NCI-H2107 treated with DMSO at 0.1 percent for 48 hours (cell line): Measurements from ENCODE around the gene GATAD1.
A peak's percentile ranks its signal among the peaks of the same experiment; 100 is the strongest.
"Not testable (repeated sequence)": the region's sequence is repeated elsewhere in the genome, so short reads cannot be mapped to it uniquely, and the experiment has no call there.

Experiments used
- DNase-seq: peaks from one replicate; lab custom pipeline; 2025; ENCODE audit not compliant: unreplicated experiment; lab: John Stamatoyannopoulos, UW

GATAD1 gene

GRCh38 chr7:92436612-92437445 lies 10.5 kb upstream of the GATAD1 start:
- DNase-seq, result no peak

- no peak for DNase-seq
These were observed 9.3 kb upstream of the GATAD1 start for GRCh38 chr7:92437956-92438491.

GRCh38 chr7:92442720-92443119 lies 4.6 kb upstream of the GATAD1 start:
- not testable (repeated sequence) for DNase-seq

DNA sequence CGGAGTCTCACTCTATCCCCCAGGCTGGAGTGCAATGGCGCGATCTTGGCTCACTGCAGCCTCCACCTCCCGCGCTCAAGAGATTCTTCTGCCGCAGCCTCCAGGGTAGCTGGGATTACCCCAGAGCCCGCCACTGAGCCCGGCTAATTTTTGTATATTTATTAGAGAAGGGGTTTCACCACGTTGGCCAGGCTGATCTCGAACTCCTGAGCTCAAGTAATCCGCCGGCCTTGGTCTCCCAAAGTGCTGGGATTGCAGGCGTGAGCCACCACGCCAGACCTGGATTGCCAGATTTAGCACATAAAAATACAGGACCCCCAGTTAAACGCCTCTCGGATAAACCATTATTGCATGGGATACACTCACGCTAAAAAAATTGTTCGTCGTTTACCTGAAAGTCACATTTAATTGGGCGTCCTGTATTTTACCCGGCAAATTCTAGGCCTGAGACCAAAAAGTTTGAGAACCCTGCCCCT lies 375 bp upstream of the GATAD1 start:
- DNase-seq, result no peak

GRCh38 chr7:92448205-92448747 lies 994 bp downstream of the GATAD1 start:
- DNase-seq, result peak; percentile 88

DNA sequence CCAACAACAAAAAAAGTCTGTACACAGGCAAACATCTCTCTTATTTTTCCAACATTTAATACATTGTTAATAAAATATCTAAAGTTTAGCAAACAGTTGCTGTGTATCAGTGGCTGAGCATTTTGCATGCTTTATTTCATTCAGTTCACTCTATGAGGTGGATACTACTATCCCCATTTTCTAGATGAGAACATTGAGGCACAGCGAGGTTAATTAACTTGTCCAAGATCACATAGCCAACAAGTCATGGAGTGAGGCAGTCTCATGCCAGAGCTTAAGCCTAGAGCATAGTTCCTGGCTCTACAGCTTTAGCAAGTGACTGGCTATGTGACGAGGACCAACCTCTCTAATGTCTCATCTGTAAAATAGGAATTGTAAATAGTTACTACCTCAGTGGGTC lies 4.4 kb downstream of the GATAD1 start:
- DNase-seq, result no peak

- no peak for DNase-seq
These were observed 9.0 kb downstream of the GATAD1 start for GRCh38 chr7:92456236-92456635.

DNA sequence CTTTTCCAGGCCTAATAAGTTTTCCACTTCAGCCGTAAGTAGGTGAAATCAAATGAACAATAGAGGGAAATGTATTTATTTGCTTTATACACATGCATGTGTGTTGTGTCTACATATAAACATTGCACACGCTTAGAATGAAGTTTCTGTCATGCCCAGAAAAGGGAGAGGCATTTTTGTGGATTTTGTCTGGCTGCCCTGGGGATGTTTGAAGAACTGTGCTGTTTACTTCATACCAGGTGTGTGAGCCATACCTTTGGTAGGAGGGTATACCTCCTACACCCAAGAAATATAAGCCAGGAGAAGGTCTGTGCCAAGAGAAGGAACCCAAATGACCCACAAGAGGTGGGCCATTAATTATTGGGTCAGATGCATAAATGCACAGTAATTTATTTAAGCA lies 12.8 kb downstream of the GATAD1 start:
- no peak for DNase-seq

GRCh38 chr7:92460510-92460909 lies 13.2 kb downstream of the GATAD1 start:
- no peak for DNase-seq

GRCh38 chr7:92461027-92462003 lies 14.0 kb downstream of the GATAD1 start:
- peak; percentile 53 for DNase-seq

DNA sequence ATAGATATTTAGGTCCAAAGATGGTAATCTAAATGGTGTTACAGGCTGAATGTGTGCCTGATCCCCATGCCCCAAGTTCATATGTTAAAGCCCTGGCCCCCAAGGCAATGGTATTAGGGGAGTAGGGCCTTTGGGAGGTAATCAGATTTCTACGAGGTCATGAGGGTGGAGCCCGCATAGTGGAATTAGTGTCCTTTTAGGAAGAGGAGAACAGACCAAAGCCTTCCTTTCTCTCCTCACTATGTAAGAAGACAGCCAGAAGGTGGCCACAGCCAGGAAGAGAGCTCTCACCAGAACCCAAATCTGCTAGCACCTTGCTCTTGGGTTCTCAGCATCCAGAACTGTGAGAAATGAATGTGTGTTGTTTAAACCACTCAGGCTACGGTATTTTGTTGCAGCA lies 15.3 kb downstream of the GATAD1 start:
- DNase-seq, result no peak

- DNase-seq, result no peak
These were observed 17.2 kb downstream of the GATAD1 start for GRCh38 chr7:92464515-92464914.

DNA sequence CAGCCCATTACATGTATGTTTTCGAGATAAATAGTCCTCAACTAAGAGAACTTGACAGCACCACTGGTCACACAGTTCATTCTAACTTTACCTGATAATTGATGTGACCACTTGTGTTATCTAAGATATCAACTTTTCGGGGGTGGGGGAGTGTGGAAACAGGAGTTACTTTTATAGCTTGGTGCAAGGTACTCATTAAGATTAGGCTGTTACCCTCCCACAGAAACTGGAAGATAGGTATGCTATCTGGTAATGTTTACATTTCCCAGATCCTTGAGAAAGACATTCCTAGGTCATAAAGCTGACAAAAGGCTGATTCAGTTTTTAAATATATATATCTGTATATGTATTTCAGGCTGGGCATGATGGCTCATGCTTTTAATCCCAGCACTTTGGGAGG lies 19.4 kb downstream of the GATAD1 start:
- DNase-seq, result no peak

DNA sequence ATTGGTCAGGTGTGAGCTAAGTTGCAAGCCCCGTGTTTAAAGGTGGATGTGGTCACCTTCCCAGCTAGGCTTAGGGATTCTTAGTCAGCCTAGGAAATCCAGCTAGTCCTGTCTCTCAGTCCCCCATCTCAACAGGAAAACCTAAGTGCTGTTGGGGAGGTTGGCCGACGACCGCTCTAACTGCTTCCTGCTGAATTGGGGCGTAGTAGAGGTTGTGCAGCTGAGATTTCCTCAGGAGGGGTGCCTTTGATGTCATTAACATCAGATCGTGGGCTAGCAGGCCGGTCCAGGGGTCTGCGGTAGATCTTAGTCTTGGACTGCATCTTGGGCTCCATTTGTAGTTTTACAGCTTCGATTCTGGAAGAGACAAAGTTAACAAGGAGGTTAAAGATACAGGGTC lies 21.3 kb downstream of the GATAD1 start:
- not testable (repeated sequence) for DNase-seq

DNA sequence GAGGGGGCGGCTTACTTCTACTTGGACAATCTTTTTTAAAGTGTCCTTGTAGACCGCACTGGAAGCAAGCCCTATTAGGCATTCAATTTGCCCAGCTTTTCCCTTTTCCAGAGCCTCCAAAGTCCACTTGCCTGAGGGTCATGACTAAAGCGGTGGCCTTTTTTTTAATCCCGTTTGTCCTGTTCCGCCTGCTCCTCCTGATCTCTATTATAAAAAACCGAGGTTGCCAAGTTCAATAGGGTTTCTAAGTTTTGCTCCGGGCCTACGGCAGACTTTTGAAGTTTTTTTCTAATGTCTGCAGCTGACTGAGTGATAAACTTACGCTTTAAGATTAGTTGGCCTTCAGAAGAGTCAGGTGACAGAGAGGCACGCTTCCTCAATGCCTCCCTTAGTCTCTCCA lies 26.7 kb downstream of the GATAD1 start:
- not testable (repeated sequence) for DNase-seq

DNA sequence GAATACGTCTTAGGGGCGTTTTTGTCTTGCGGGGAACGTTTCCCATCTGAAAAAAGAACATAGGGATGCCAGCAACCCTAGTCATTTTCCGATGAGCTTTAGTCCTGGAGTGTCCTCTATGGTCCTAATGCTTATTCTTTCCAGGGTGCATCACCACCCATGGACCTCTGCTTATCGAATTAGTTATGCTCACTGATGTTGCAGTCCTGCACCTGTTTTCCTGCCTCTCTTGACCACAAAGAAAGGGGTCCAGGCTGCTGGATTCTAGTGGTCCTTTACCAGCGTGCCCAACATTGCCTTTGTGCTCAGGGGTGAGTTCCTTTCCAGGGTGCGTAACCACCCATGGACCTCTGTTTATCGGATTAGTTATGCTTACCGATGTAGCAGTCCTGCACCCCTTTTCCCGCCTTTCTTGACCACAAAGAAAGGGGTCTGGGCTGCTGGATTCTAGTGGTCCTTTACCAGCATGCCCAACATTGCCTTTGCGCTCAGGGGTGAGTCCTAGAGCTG lies 28.0 kb downstream of the GATAD1 start:
- DNase-seq, result not testable (repeated sequence)

- not testable (repeated sequence) for DNase-seq
These were observed 28.7 kb downstream of the GATAD1 start for GRCh38 chr7:92475851-92476590.

GRCh38 chr7:92477681-92478080 lies 30.4 kb downstream of the GATAD1 start, which contains the start of gene ERVW-1:
Gene ERVW-1, minus strand, starts transcription at chr7:92477946. Its CDS starts 7,565 bp downstream, at chr7:92470381.
- not testable (repeated sequence) for DNase-seq

DNA sequence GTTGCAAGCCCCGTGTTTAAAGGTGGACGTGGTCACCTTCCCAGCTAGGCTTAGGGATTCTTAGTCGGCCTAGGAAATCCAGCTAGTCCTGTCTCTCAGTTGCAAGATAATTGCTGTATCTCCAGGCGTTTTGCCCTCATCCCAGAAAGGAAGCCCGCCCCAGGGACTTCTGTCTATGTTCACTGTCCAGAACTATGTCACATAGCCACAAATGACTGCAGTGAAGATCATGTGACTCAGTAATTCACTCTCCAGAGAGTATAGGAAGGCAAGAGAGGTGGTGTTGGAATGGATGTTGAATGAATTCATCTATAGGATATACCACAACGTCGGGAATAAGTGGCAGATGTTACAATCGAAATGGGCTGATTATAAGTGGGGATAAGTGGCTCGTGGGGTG lies 30.8 kb downstream of the GATAD1 start:
- DNase-seq, result no peak

DNA sequence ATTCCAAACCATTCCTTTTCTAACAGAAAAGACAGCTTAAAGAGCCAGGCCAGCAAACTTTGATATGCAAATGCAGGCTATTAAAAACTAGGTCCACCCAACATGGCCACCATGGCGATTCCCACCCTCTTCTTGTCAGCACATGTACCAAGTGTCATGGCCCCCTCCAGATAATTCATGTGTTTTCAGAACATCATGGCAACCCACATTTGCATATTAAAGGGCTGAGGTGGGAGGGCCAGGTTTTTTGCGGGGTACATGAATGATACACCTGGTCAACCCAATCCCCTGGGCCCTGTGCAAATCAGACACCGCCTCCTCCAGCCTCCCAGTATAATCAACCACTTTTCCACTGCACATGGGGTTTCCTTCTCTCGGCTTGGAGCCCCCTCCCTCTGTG lies 31.4 kb downstream of the GATAD1 start:
- no peak for DNase-seq
